HepG2 (cell line): ENCODE measurements around the gene WNT9A. TPM values are rescaled to one million over a fixed set of nuclear protein-coding genes. Genes with fewer than 3 reads are reported as not detected.

ENCODE experiments used
- ATAC-seq: fragments of 200-7000 bp; cut with Tn5 transposase; 3 replicates; pipeline ENCODE4 v1.9.1; 2020; ENCODE audit warnings: mild to moderate bottlenecking, moderate library complexity
- BruUV-seq: library from RNA; stranded (reverse); fragments of 400-500 nt; replicated peaks from 2 replicates; lab custom pipeline; 2021; lab: Mats Ljungman, UMichigan
- CTCF ChIA-PET: fragments of 300-600 bp; formaldehyde crosslinking; extraction: SDS; loops from one replicate; lab custom pipeline; 2021; ENCODE audit warnings: low total read pairs, inconsistent platforms, low intra/inter-chr PET ratio; lab: Yijun Ruan, JAX
- POLR2A ChIA-PET: fragments of 350-600 bp; sonication (Branson Sonifier 250); formaldehyde crosslinking; loops from one replicate; lab custom pipeline; 2020; ENCODE audit warnings: antibody characterized with exemption, inconsistent platforms; lab: Yijun Ruan, JAX
- DNase-seq: peaks from one replicate; pipeline ENCODE4 v3.0.0-alpha.2; 2015; ENCODE audit warnings: low spot score
- FAIRE-seq: peaks from 3 replicates; lab custom pipeline; 2011; peaks lifted over from hg19 to GRCh38; lab: Jason Lieb, UNC
- H2AFZ ChIP-seq: one replicate; pipeline ENCODE4 v1.6.1; 2011; ENCODE audit warnings: low read length, inconsistent platforms
- H3K27ac ChIP-seq: fragments of 300-600 bp; 3 replicates; pipeline ENCODE4 v1.8.0; 2011; ENCODE audit warnings: mixed run types, mild to moderate bottlenecking, mixed read lengths, low read length, inconsistent platforms; ENCODE audit not compliant: insufficient read depth; ENCODE audit errors: extremely low read length
- H3K27me3 ChIP-seq, 2 experiments: fragments of 200-600 bp in 1 of 2; 2 replicates in 1 of 2; 3 replicates in 1 of 2; pipeline versions ENCODE4 v1.6.0 to v1.8.0; 2011; ENCODE audit warnings: low read length in 2 of 2, mild to moderate bottlenecking in 2 of 2, moderate library complexity in 2 of 2, inconsistent platforms in 1 of 2; ENCODE audit not compliant: insufficient read depth in 2 of 2, control insufficient read depth in 1 of 2
- H3K36me3 ChIP-seq, 2 experiments: fragments of 200-600 bp in 1 of 2; replicated peaks in 1 of 2; 2 replicates in 1 of 2; 3 replicates in 1 of 2; pipeline versions ENCODE4 v1.5.1 to v1.8.0; 2011; ENCODE audit warnings: low read length in 2 of 2, inconsistent platforms in 1 of 2; ENCODE audit not compliant: insufficient read depth in 2 of 2, control insufficient read depth in 1 of 2
- H3K4me1 ChIP-seq: 2 replicates; pipeline ENCODE4 v1.5.1; 2012; ENCODE audit warnings: low read length, inconsistent platforms; ENCODE audit not compliant: insufficient read depth
- H3K4me2 ChIP-seq: 2 replicates; pipeline ENCODE4 v1.6.0; 2011; ENCODE audit warnings: low read depth, low read length, inconsistent platforms
- H3K4me3 ChIP-seq, 3 experiments: fragments of 200-600 bp in 1 of 3; sonication (generic), shearing (Covaris generic) in 1 of 3; replicated peaks in 1 of 3; 2 replicates each; pipeline ENCODE4 v1.5.1; 2011 to 2016; ENCODE audit warnings: low read length in 3 of 3, inconsistent platforms in 2 of 3, low read depth in 2 of 3, mild to moderate bottlenecking in 2 of 3, control low read depth in 1 of 3, mixed read lengths in 1 of 3; ENCODE audit not compliant: insufficient read depth in 1 of 3
- H3K79me2 ChIP-seq: one replicate; pipeline ENCODE4 v1.6.1; 2011; ENCODE audit warnings: low read length, inconsistent platforms; ENCODE audit not compliant: insufficient read depth
- H3K9ac ChIP-seq: 2 replicates; pipeline ENCODE4 v1.6.0; 2011; ENCODE audit warnings: mild to moderate bottlenecking, low read depth, low read length, inconsistent platforms; ENCODE audit not compliant: insufficient read depth
- H3K9me3 ChIP-seq: 2 replicates; pipeline ENCODE4 v1.5.1; 2012; ENCODE audit warnings: mild to moderate bottlenecking, low read length
- H4K20me1 ChIP-seq: 2 replicates; pipeline ENCODE4 v1.6.0; 2011; ENCODE audit warnings: inconsistent platforms, mild to moderate bottlenecking, low read length, moderate library complexity; ENCODE audit not compliant: insufficient read depth
- ATF1 ChIP-seq: IDR thresholded peaks from 2 replicates; pipeline ENCODE4 v1.6.1; 2016; ENCODE audit warnings: mild to moderate bottlenecking, control low read depth
- DNMT1 ChIP-seq: sonication (generic); formaldehyde crosslinking; IDR thresholded peaks from 2 replicates; pipeline ENCODE4 v1.5.1; 2020; ENCODE audit warnings: mild to moderate bottlenecking, missing genetic modification reagents
- ESRRA ChIP-seq: sonication (generic); formaldehyde crosslinking; IDR thresholded peaks from 2 replicates; pipeline ENCODE4 v1.5.1; 2020; ENCODE audit warnings: mild to moderate bottlenecking, low read depth, missing genetic modification reagents
- MED8 ChIP-seq: sonication (generic); formaldehyde crosslinking; IDR thresholded peaks from 2 replicates; pipeline ENCODE4 v1.8.1; 2023; ENCODE audit warnings: mild to moderate bottlenecking, missing genetic modification reagents; ENCODE audit not compliant: insufficient replicate concordance
- NFE2 ChIP-seq: sonication (generic); formaldehyde crosslinking; IDR thresholded peaks from 2 replicates; pipeline ENCODE4 v1.4.0; 2020; ENCODE audit warnings: missing genetic modification reagents
- NFRKB ChIP-seq: fragments of 450-650 bp; IDR thresholded peaks from 2 replicates; pipeline ENCODE4 v1.6.1; 2017
- REL ChIP-seq: sonication (generic); formaldehyde crosslinking; conservative IDR thresholded peaks from 2 replicates; pipeline ENCODE4 v1.8.0; 2022; ENCODE audit warnings: mild to moderate bottlenecking, missing genetic modification reagents, moderate library complexity
- SP1 ChIP-seq, 2 experiments: fragments of 450-650 bp in 1 of 2; sonication (generic) in 1 of 2; formaldehyde crosslinking in 1 of 2; IDR thresholded peaks; 2 replicates each; pipeline versions ENCODE4 v1.4.0 to v1.6.1; 2016 to 2020; ENCODE audit warnings: missing genetic modification reagents in 1 of 2
- THAP11 ChIP-seq: IDR thresholded peaks from 2 replicates; pipeline ENCODE4 v1.6.1; 2016; ENCODE audit warnings: missing biosample characterization, missing genetic modification reagents
- YEATS4 ChIP-seq: sonication (generic); formaldehyde crosslinking; IDR thresholded peaks from 2 replicates; pipeline ENCODE4 v1.4.0; 2020; ENCODE audit warnings: missing genetic modification reagents, borderline replicate concordance
- ZMYM4 ChIP-seq: sonication (generic); formaldehyde crosslinking; IDR thresholded peaks from 2 replicates; pipeline ENCODE4 v1.8.1; 2023; ENCODE audit warnings: mild to moderate bottlenecking, missing genetic modification reagents
- ZNF737 ChIP-seq: sonication (generic); formaldehyde crosslinking; IDR thresholded peaks from 2 replicates; pipeline ENCODE4 v1.5.0; 2020; ENCODE audit warnings: missing genetic modification reagents, mild to moderate bottlenecking, borderline replicate concordance
- ZSCAN25 ChIP-seq: sonication (generic); formaldehyde crosslinking; IDR thresholded peaks from 2 replicates; pipeline ENCODE4 v1.8.0; 2022; ENCODE audit warnings: mild to moderate bottlenecking, missing genetic modification reagents
- ZSCAN30 ChIP-seq: sonication (generic); formaldehyde crosslinking; IDR thresholded peaks from 2 replicates; pipeline ENCODE4 v1.5.0; 2020; ENCODE audit warnings: mild to moderate bottlenecking, missing genetic modification reagents
- WGBS: methylation state at CpG from one replicate; pipeline ENCODE4 v1.1.6; 2017; ENCODE audit warnings: low lambda C conversion rate; 5-methylcytosine and 5-hydroxymethylcytosine counted together
- in situ Hi-C: cut with HindIII; loops from 2 replicates; pipeline ENCODE4 v1.10.0; 2017; ENCODE audit warnings: low pct_unique_long_range_greater_than_20kb; ENCODE audit not compliant: extremely low pct_ligation_motif_present
- intact Hi-C: fragments of 100-400 bp; cut with micrococcal nuclease; formaldehyde crosslinking; loops from one replicate; pipeline ENCODE4 v1.10.0; 2022; ENCODE audit not compliant: unreplicated experiment
- polyA plus RNA-seq, 8 experiments: library from polyadenylated mRNA; depleted of rRNA in 3 of 8; stranded (reverse) in 7 of 8; unstranded in 1 of 8; fragments of >200 nt; fragmentation: Illumina TruSeq in 4 of 8; extraction: Trizol in 4 of 8; gene quantifications; 2 replicates each; pipeline versions ENCODE4 v1.2.1 to v1.2.3, GENCODE V29; 2011 to 2016; ENCODE audit warnings: low read depth in 4 of 8, missing spikeins in 1 of 8, mixed read lengths in 1 of 8; ENCODE audit not compliant: insufficient read depth in 1 of 8
- total RNA-seq, 5 experiments: library from RNA; depleted of rRNA; stranded (reverse); fragments of >200 nt; fragmentation: Illumina TruSeq; extraction: Trizol; gene quantifications; 2 replicates each; pipeline ENCODE4 v1.2.3, GENCODE V29; 2016; ENCODE audit warnings: low read depth in 1 of 5
- TF ChIP-seq, protein P1 (sequence below): sonication (generic); formaldehyde crosslinking; IDR thresholded peaks from 2 replicates; pipeline ENCODE4 v1.8.0; 2022; ENCODE audit warnings: mild to moderate bottlenecking, missing genetic modification reagents, borderline replicate concordance

Gene WNT9A
- total and polyA plus RNA-seq, 2 of the 13 experiments (the other 11 are each of a cell fraction or from before 2014, with no cell fraction given), result 0.04 TPM; not detected in 1

DNA sequence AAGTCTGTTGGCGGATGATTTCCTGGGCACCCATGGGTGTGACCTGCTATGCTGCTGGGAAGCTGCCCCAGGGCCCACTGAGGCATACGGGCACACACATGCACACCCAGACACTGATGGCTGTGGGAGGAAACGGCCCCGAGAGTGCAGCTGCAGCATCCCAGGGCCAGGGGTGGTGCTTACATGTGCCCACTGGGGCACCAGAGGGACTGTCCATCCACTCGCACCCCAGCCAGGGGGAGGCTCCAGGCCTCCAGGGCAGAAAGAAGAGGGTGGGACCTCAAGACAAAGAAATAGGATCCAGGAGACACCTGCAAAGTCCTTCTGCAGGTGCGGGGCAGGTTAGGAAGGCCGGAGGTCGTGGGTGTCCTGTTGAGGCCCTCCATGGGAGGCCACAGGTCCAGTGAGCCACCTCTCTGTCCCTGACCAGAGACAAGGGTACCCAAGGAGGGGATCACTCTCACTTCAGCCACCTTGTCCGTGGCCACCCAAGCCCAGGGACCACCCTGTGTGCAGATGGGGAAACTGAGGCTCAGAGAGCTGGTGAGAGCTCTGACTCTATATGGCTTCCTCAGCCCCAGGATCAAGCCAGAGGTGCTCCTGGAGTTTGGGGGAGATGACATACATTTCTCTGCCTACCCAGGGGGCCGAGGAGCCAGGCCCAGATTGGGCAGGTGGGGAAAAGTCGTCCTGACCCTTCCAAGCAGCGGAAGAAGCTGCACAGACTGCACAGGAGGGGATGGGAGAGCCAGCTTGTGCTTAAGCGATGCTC, 57.1 kb downstream of the WNT9A start:
- BruUV-seq, result no TSS peak
- ChIA-PET CTCF (no interaction called here), POLR2A (no interaction called here)
- no peak for ATAC-seq
- WGBS, result 28% methylated on average over 4 of the region's 13 CpGs
- in situ Hi-C loops, result no loop called here
- peaks cover 6 to 43% of the 10 kb centered on the region in 2 experiments for H3K27me3 ChIP-seq
- no peaks in the 10 kb centered on the region for H3K9me3 ChIP-seq
- no peak overlapping the region for H3K9ac ChIP-seq
- no peak overlapping the region for H3K27ac ChIP-seq
- DNase-seq, result no peak
- H3K4me1 ChIP-seq, result peaks cover 7% of the 10 kb centered on the region
- no peak overlapping the region for H3K4me2 ChIP-seq
- no peak for TF ChIP-seq ESRRA
- no peak for TF ChIP-seq ZSCAN25 (CRISPR knock-in tag)
- TF ChIP-seq DNMT1 (CRISPR knock-in tag), result no peak
- TF ChIP-seq REL (CRISPR knock-in tag), result no peak
- TF ChIP-seq YEATS4 (CRISPR knock-in tag), result no peak
- no peak for TF ChIP-seq ZSCAN30 (CRISPR knock-in tag)
- no peak for TF ChIP-seq ATF1 (CRISPR knock-in tag)
- TF ChIP-seq NFE2 (CRISPR knock-in tag), result no peak
- TF ChIP-seq ZMYM4, result no peak
- TF ChIP-seq, protein P1, sequence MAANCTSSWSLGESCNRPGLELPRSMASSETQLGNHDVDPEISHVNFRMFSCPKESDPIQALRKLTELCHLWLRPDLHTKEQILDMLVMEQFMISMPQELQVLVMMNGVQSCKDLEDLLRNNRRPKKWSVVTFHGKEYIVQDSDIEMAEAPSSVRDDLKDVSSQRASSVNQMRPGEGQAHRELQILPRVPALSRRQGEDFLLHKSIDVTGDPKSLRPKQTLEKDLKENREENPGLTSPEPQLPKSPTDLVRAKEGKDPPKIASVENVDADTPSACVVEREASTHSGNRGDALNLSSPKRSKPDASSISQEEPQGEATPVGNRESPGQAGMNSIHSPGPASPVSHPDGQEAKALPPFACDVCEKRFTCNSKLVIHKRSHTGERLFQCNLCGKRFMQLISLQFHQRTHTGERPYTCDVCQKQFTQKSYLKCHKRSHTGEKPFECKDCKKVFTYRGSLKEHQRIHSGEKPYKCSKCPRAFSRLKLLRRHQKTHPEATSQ (CRISPR knock-in tag), result no peak
- no peak for TF ChIP-seq THAP11 (CRISPR knock-in tag)
- TF ChIP-seq SP1 (IDR thresholded peaks at IDR 0.05), result no peak
- no peak for TF ChIP-seq SP1 (CRISPR knock-in tag; IDR thresholded peaks at IDR 0.05)
- no peak for TF ChIP-seq ZNF737 (CRISPR knock-in tag)
- TF ChIP-seq NFRKB, result no peak
- TF ChIP-seq MED8 (CRISPR knock-in tag), result no peak
- FAIRE-seq, result no peak
- intact Hi-C loops, result no loop called here
- no peaks in the 10 kb centered on the region for H3K36me3 ChIP-seq
- H4K20me1 ChIP-seq, result no peaks in the 10 kb centered on the region
- H3K4me3 ChIP-seq, result no peak overlapping the region
- H2AFZ ChIP-seq, result no peak overlapping the region
- no peaks in the 10 kb centered on the region for H3K79me2 ChIP-seq
